Cardiac fibroblast (primary cell): ENCODE data around the gene ARAP3.
A peak's percentile ranks its signal among the peaks of the same experiment; 100 is the strongest.

Experiments
- DNase-seq, 2 donors: peaks; one replicate each; pipeline versions ENCODE4 v3.0.0 to v3.0.0-alpha.2; 2010; ENCODE audit warnings: low read depth in 2 of 2
- H3K4me3 ChIP-seq, 2 donors: replicated peaks in 1 of 2; 1 replicate in 1 of 2; 2 replicates in 1 of 2; pipeline ENCODE4 v1.5.1; 2011; ENCODE audit warnings: low read depth in 2 of 2, low read length in 2 of 2, mild to moderate bottlenecking in 2 of 2, moderate library complexity in 1 of 2
- CTCF ChIP-seq: IDR thresholded peaks from one replicate; pipeline ENCODE4 v1.5.1; 2011; ENCODE audit warnings: low read depth, mild to moderate bottlenecking, low read length, inconsistent platforms

ARAP3 gene

GRCh38 chr5:141623186-141623585 is 58.8 kb downstream of the ARAP3 start:
- H3K4me3 ChIP-seq, result no peak overlapping the region
- TF ChIP-seq CTCF, result no peak
- DNase-seq, result no peak

- peak; percentile 82 for TF ChIP-seq CTCF
- peak; percentile 96 to 99 for DNase-seq
- H3K4me3 ChIP-seq, result peak within 1 kb of the TSS; percentile 79 to 86
Observed at GRCh38 chr5:141618804-141619554, 63.1 kb downstream of the ARAP3 start, which contains the start of gene DIAPH1. TSS of gene DIAPH1 (minus strand) at chr5:141619000. CDS start at chr5:141618914, 86 bp downstream.

- DNase-seq, result peak; percentile 42 to 44
- no peak for TF ChIP-seq CTCF
- peak overlapping the region; percentile 79 to 86 for H3K4me3 ChIP-seq
Observed at GRCh38 chr5:141618030-141618803, 63.8 kb downstream of the ARAP3 start.

- no peak for TF ChIP-seq CTCF
- H3K4me3 ChIP-seq, result peak overlapping the region; percentile 79 to 86
- DNase-seq, result peak in 1 of 2 donors; percentile 28
Observed at GRCh38 chr5:141617682-141618029, 64.4 kb downstream of the ARAP3 start.

- peak overlapping the region; percentile 79 to 86 for H3K4me3 ChIP-seq
- DNase-seq, result peak in 1 of 2 donors; percentile 25
- TF ChIP-seq CTCF, result no peak
Observed at GRCh38 chr5:141617128-141617527, 64.9 kb downstream of the ARAP3 start.

- H3K4me3 ChIP-seq, result no peak overlapping the region
- DNase-seq, result no peak
Observed at GRCh38 chr5:141615991-141616720, 65.9 kb downstream of the ARAP3 start.

More at GRCh38 chr5:141615991-141616720, 65.9 kb downstream of the ARAP3 start:
- no peak for TF ChIP-seq CTCF
